Activated B cell treated with CpG ODN at 0.5 μM for 24 hours (primary cell): Measurements from ENCODE around the gene CCDC54. TPM values are rescaled to one million over a fixed set of nuclear protein-coding genes. Genes with fewer than 3 reads are reported as not detected.
"Not testable (repeated sequence)": the region's sequence is repeated elsewhere in the genome, so short reads cannot be mapped to it uniquely, and the experiment has no call there.

Experiments used
- ATAC-seq: fragments of 200-7000 bp; cut with Tn5 transposase; one replicate; pipeline ENCODE4 v1.10.0; 2021; ENCODE audit warnings: low read depth, mild to moderate bottlenecking, moderate library complexity
- CTCF ChIA-PET: fragments of 350-600 bp; sonication (Branson Sonifier 250); formaldehyde crosslinking; loops from one replicate; lab custom pipeline; 2021; ENCODE audit warnings: antibody characterized with exemption; lab: Charles Lee
- POLR2A ChIA-PET: fragments of 350-600 bp; sonication (Branson Sonifier 250); formaldehyde crosslinking; loops from one replicate; lab custom pipeline; 2021; ENCODE audit warnings: antibody characterized with exemption; lab: Charles Lee
- DNase-seq: peaks from one replicate; pipeline ENCODE4 v3.0.0; 2022
- H3K27ac Mint-ChIP-seq: one replicate; pipeline ENCODE4 v1.8.0; 2020; ENCODE audit warnings: mixed read lengths
- H3K27me3 Mint-ChIP-seq: one replicate; pipeline ENCODE4 v1.8.0; 2021; ENCODE audit warnings: mixed read lengths
- H3K36me3 Mint-ChIP-seq: one replicate; pipeline ENCODE4 v1.8.0; 2021; ENCODE audit warnings: low read depth, mixed read lengths
- H3K4me1 Mint-ChIP-seq: one replicate; pipeline ENCODE4 v1.8.0; 2021; ENCODE audit warnings: mixed read lengths
- H3K4me3 Mint-ChIP-seq: one replicate; pipeline ENCODE4 v1.8.0; 2020; ENCODE audit warnings: mild to moderate bottlenecking, mixed read lengths
- H3K9me3 Mint-ChIP-seq: one replicate; pipeline ENCODE4 v1.8.0; 2020; ENCODE audit warnings: mixed read lengths
- intact Hi-C: fragments of 100-400 bp; cut with micrococcal nuclease; formaldehyde crosslinking; loops from one replicate; pipeline ENCODE4 v1.15.1; 2024
- total RNA-seq: library from RNA; stranded (reverse); gene quantifications from 2 replicates; pipeline ENCODE4 v1.2.3, GENCODE V29; 2022
- TF ChIP-seq, protein P1 (sequence below): fragments of 200-600 bp; IDR thresholded peaks from one replicate; pipeline ENCODE4 v1.8.0; 2022; ENCODE audit warnings: antibody characterized with exemption, mild to moderate bottlenecking

The CCDC54 gene
- not detected in 2 replicates for total RNA-seq

DNA sequence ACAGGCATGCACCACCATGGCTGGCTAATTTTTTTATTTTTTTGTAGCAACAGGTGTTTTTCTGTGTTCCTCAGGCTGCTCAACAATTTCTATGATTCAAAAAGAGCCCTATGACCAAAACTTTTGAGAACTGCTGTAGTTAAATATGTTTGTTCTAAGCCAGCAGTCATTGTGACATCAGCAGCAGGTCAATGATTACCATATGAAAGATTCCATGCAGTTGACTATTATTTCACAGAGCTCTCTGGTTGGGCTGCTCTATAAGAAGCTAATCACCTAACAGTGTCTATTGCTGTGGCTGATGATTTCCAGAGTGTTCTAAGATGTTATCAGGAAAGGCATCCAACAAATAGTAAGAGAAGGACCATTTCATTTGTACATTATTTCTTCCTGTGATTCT, at the start of gene CCDC54:
TSS of gene CCDC54 (plus strand) at position 289 of the 400 bp plus-strand sequence. CDS start 149 bp downstream, outside the sequence.
- TF ChIP-seq, protein P1, sequence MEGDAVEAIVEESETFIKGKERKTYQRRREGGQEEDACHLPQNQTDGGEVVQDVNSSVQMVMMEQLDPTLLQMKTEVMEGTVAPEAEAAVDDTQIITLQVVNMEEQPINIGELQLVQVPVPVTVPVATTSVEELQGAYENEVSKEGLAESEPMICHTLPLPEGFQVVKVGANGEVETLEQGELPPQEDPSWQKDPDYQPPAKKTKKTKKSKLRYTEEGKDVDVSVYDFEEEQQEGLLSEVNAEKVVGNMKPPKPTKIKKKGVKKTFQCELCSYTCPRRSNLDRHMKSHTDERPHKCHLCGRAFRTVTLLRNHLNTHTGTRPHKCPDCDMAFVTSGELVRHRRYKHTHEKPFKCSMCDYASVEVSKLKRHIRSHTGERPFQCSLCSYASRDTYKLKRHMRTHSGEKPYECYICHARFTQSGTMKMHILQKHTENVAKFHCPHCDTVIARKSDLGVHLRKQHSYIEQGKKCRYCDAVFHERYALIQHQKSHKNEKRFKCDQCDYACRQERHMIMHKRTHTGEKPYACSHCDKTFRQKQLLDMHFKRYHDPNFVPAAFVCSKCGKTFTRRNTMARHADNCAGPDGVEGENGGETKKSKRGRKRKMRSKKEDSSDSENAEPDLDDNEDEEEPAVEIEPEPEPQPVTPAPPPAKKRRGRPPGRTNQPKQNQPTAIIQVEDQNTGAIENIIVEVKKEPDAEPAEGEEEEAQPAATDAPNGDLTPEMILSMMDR, result no peak
- H3K9me3 Mint-ChIP-seq, result no peaks in the 10 kb centered on the region
- no peaks in the 10 kb centered on the region for H3K36me3 Mint-ChIP-seq
- H3K4me3 Mint-ChIP-seq, result no peak within 1 kb of the TSS
- peaks cover 6% of the 10 kb centered on the region for H3K27me3 Mint-ChIP-seq
- ChIA-PET CTCF (no interaction called here), POLR2A (no interaction called here)
- H3K4me1 Mint-ChIP-seq, result peaks cover 3% of the 10 kb centered on the region
- no peak within 1 kb of the TSS for H3K27ac Mint-ChIP-seq
- DNase-seq (no peak), ATAC-seq (no peak)
- intact Hi-C loops, result no loop called here

DNA sequence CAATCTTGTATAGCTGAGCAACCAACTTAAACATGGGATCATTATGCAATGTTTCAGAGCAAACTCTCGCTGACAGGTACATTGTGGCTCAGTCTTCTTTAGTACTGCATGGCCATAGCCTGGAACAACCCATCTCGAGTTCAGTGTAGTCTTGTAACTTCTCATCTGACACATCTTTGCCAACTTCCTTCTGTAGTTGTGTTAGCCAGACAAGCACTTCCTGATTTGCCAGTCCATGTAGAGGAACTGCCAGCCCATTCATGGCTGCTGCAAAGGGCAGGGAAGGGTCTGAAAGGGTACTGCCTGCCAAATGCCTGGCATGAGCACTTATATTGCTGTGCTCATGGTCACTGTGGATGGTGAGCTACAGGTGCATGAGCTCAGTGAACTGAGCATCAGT, 49.2 kb upstream of the CCDC54 start:
- H3K4me3 Mint-ChIP-seq, result no peak overlapping the region
- ATAC-seq, result no peak
- no peaks in the 10 kb centered on the region for H3K27me3 Mint-ChIP-seq
- TF ChIP-seq, protein P1, result no peak
- ChIA-PET POLR2A (no interaction called here), CTCF (no interaction called here)
- H3K36me3 Mint-ChIP-seq, result no peaks in the 10 kb centered on the region
- peaks cover 9% of the 10 kb centered on the region for H3K4me1 Mint-ChIP-seq
- no peaks in the 10 kb centered on the region for H3K9me3 Mint-ChIP-seq
- no peak overlapping the region for H3K27ac Mint-ChIP-seq
- DNase-seq, result no peak
- intact Hi-C loops, result no loop called here

DNA sequence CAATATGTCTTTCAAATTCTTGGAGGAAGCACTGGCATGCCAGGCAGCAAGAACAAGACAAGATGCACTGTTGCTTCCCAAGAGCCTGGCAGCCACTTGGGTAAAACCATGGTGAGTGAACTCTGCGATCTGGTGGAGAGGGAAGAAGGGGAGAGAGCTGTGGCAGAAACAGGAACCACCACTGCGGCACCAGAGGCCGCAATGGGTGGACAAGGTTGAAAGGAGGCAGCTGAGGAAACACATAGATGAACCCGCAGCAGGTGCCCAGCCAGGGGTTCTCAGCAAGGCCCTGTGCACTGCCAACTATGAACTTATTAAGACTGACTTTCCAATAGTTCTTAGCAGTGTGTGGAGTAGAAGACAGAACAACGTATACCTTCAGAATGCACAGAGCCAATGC, 48.2 kb upstream of the CCDC54 start:
- ChIA-PET POLR2A (no interaction called here), CTCF (no interaction called here)
- intact Hi-C loops, result no loop called here
- Mint-ChIP-seq H3K27ac (no peak overlapping the region), H3K9me3 (no peaks in the 10 kb centered on the region), H3K36me3 (no peaks in the 10 kb centered on the region), H3K4me3 (no peak overlapping the region), H3K4me1 (peaks cover 9% of the 10 kb centered on the region), H3K27me3 (no peaks in the 10 kb centered on the region)
- TF ChIP-seq, protein P1, result no peak
- DNase-seq (no peak), ATAC-seq (no peak)

DNA sequence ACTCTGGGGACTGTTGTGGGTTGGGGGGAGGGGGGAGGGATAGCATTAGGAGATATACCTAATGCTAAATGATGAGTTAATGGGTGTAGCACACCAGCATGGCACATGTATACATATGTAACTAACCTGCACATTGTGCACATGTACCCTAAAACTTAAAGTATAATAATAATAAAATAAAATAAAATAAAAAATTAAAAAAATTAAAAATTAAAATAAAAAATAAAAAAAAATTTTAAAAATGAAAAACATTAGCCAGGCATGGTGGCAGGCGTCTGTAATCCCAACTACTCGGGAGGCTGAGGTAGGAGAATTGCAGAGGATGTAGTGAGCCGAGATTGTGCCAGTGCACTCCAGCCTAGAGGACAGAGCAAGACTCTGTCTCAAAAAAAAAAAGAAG, 37.5 kb upstream of the CCDC54 start:
- CTCF ChIA-PET, H3K4me3 Mint-ChIP-seq, H3K4me1 Mint-ChIP-seq, H3K27me3 Mint-ChIP-seq, intact Hi-C loops, POLR2A ChIA-PET, ATAC-seq, H3K27ac Mint-ChIP-seq, H3K36me3 Mint-ChIP-seq, DNase-seq, H3K9me3 Mint-ChIP-seq: not testable (repeated sequence)

DNA sequence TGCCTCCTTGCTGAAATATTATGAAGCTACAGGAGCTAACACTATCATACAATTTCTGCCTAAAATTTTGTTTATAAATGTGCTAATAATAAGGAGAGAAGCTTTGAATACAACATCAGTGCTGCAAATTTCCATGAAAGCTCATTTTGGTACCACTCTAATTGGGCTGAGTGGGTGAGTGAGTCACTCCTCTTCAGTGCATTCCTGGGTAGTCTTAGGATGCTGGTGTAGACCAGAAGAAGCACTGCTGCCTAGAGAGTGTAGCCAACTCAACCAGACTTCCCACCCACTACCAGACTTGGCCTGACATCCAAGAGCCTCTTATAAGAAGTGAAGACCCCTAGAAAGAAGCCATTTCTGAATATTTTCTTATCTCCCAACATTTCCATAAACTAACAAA, 32.5 kb upstream of the CCDC54 start:
- H3K4me3 Mint-ChIP-seq, result no peak overlapping the region
- ChIA-PET POLR2A (no interaction called here), CTCF (no interaction called here)
- ATAC-seq (no peak), DNase-seq (no peak)
- no peaks in the 10 kb centered on the region for H3K27me3 Mint-ChIP-seq
- H3K27ac Mint-ChIP-seq, result no peak overlapping the region
- no peaks in the 10 kb centered on the region for H3K4me1 Mint-ChIP-seq
- no peaks in the 10 kb centered on the region for H3K9me3 Mint-ChIP-seq
- H3K36me3 Mint-ChIP-seq, result no peaks in the 10 kb centered on the region
- TF ChIP-seq, protein P1, result no peak
- intact Hi-C loops, result no loop called here

DNA sequence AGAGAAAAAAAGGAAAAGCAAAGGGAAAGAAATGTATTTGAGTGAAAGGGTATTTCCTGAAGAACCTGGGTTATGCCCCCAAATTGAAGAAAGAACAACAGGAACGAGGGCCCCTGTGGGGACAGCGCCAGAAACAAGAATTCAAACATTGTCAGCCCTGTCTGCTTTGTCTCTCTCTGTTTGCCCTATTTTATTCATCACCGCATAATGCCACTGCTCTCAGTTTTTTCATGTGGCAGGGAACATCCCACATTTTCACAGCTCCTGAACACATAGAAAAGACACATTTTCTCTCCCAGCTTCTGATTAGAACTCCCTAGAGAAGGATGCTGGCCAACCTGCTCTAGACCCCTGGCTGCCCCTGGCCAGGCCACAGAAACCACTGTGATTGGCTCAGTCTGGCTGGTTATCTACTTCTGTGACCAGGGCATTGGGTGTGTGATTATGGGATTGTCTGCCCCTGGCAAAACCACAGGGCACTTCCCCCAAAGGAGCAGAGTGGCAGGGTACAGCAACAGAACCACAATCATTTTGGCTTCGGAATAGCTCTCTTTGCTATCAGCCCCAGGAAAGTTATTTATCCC, 31.3 kb upstream of the CCDC54 start:
- no peak overlapping the region for H3K4me3 Mint-ChIP-seq
- ChIA-PET CTCF (no interaction called here), POLR2A (no interaction called here)
- H3K9me3 Mint-ChIP-seq, result no peaks in the 10 kb centered on the region
- intact Hi-C loops, result no loop called here
- ATAC-seq (no peak), DNase-seq (no peak)
- H3K36me3 Mint-ChIP-seq, result no peaks in the 10 kb centered on the region
- TF ChIP-seq, protein P1, result no peak
- no peak overlapping the region for H3K27ac Mint-ChIP-seq
- no peaks in the 10 kb centered on the region for H3K27me3 Mint-ChIP-seq
- H3K4me1 Mint-ChIP-seq, result no peaks in the 10 kb centered on the region
